ENCODE measurements around the gene EVC.

EVC gene

GRCh38 chr4:5730436-5730835 is 19.4 kb downstream of the EVC start:
- in situ Hi-C loops (cut with HindIII; ENCODE audit: low sequenced_read_pairs), result no loop called here

DNA sequence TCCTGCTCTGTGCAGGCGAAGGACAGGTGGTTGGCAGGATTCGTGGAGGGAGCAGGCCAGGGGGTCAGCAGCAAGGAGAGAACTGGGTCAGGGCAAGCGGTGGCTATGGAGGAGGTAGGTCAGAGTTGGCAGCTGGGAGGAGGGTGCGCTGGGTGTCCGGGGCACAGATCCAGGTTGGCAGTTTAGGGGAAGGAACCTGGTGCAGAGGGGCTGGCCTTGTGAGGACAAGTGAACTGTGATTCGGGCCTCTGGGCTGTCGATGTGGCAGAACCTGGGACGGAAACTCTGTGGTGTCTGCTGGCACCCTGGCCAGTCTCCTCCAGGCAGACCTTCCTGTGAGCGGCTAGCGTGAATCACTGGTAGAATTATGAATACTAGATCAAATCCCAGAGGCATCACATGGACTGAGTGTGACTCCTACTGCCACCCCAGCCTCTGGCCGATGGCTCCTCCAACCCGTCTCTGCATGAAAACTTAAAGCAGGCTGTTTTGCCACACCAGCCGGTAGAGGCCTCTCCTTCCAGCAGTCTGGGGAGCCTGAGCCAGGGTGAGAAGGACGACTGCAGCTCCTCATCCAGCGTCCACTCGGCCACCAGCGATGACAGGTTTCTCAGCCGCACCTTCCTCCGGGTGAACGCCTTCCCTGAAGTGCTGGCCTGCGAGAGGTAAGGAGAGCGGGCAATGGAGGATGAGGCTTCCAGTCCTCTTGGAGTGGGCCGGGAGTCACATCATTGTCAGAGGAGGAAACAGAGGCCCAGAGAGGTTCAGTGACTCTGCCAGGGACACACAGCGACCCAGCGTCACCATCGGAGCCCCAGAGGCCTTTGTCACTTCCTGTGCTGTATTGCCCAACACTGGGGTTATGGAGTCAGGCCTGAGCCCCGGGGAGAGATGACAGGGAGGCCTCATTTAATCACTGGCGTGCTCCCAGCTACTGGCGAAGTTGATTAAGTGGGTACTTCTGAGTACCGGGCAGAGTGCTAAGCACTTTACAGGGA is 20.3 kb downstream of the EVC start:
- in situ Hi-C loops (cut with HindIII; ENCODE audit: low sequenced_read_pairs), result no loop called here

DNA sequence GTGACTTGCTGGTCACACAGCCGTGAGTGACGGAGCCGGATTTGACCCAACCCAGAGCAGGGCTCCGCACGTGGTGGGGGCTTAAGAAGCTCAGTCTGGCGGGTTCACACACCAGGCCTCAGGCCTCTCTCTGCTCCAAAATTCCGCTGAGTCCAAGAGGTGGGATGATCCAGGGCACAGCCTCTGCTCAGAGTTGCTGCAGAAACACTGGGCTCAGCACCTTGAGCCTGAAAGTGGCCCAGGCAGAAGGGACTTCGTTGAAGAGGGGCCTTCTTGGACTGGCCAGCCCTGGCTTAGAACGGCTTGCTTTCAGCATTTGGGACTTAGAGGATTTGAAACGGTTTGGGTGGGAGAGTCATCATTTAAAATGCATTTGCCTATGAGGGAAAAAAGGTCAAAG is 21.2 kb downstream of the EVC start:
- in situ Hi-C loops (cut with HindIII; ENCODE audit: low sequenced_read_pairs), result no loop called here

- in situ Hi-C loops (cut with HindIII; ENCODE audit: low sequenced_read_pairs), result no loop called here
Observed at GRCh38 chr4:5734853-5735252, 23.9 kb downstream of the EVC start.

DNA sequence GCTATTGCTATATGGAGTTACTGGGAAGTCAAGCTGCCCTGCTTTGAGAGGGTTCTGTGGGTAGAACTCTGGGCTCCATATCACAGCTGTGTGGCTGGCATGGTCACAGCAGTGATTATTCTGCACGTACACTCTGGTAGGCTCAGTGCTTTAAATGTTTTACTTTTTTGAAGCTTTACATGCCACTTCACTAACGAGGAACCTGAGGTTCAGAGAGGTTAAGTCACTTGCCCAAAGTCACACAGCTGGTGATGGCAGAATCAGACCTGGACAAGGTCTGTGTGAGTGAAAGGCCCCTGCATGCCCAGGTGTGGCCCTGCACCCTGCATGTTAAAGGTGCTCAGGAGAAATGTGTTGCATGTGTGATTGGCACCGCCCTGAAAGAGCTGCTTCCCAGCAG is 24.5 kb downstream of the EVC start:
- in situ Hi-C loops (cut with HindIII; ENCODE audit: low sequenced_read_pairs), result no loop called here

- in situ Hi-C loops (cut with HindIII; ENCODE audit: low sequenced_read_pairs), result no loop called here
Observed at GRCh38 chr4:5738061-5738460, 27.1 kb downstream of the EVC start.

DNA sequence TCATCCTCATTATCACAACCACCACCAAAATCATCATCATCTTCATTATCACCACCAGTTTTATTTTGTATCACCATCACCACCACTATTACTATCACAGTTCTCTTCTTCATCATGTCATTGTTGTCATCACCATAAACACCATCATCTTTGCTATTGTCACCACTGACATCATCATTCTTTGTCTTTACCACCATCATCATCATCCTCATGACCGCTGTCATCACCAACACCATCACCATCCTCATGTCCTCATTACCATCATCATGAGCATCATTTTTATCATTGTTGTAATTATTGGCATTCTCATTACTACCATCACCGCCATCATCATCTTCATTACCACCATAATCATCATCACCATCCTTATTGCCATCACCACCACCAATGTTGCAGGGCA is 31.4 kb downstream of the EVC start:
- in situ Hi-C loops (cut with HindIII; ENCODE audit: low sequenced_read_pairs), result no loop called here

DNA sequence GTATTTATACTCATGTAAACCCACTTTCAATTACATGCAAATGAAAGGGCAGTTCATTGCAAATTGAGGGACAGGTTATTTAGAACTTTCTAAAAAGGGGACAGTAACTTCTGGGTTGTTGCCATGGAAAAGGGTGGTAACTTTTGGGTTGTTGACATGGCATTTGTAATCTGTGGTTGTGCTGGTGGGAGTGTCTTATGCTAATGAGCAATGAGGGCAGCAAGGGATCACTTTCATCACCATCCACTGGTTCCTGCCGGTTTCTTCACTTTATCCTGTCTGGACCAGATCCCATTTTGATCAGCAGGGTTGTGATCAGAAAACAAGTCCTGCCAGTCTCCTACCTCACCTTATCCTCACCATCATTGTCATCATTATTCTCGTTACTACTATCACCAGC is 32.0 kb downstream of the EVC start:
- in situ Hi-C loops (cut with HindIII; ENCODE audit: low sequenced_read_pairs), result no loop called here

DNA sequence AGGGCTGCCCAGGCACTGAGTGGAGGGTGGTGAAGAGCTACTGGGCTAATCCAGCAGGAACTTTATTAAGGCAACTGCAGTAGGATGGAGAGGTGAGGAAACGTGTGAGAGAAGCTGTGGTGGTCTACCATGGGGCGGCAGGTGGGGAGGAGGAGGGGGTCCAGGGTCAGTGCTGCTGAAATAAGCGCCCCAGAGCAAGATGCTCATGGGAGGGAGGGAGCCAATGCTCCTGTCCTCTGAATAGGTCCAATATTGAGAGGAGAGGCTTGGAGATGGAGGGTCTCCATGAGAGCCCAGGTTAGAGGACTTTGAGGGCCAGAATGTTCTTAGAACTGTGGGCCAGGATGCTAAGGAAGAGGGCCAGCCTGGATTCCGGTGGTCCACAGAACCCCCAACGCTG is 35.2 kb downstream of the EVC start:
- in situ Hi-C loops (cut with HindIII; ENCODE audit: low sequenced_read_pairs), result no loop called here

DNA sequence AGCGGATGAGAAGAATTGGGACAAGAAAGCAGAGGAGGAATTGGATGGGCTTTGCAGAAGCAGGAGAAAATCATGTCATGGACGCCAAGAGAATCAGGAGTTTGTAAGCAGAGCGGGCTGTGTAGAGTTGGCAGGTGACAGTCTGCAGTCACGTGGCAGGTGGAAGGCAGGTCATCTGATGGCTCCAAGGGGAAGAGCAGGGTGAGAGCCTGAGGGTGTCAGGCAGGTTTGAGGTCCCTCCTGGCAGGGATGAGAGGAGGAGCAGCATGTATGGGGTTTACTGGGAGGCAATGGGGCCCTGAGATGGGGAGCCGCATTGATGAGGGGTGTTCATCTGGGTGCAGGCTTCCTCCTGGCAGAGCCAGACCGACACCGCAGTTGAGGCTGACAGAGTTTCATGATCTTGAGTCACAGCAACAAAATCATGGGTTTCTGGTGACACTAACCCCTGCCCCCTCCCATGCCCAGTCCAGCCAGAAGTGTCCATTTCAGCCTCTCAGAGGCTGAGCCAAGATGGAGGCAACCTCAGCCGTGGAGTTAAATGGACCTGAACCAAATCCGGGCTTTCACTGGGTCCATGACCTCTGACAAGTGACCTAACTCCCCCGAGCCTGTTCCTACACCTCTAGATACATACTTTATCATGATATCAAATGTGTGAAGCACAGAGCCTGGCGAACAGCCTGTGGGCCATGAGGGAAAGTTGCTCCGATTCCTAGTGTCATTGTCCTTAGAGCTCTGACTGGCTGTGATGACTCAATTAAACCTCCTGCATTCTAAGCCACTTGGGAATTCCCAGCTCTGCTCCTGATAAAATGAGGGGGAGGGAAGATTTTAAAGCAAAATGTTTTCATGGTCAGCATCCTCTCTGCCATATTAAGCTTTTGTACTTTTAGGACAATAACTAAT is 36.1 kb downstream of the EVC start:
- in situ Hi-C loops (cut with HindIII; ENCODE audit: low sequenced_read_pairs), result no loop called here

DNA sequence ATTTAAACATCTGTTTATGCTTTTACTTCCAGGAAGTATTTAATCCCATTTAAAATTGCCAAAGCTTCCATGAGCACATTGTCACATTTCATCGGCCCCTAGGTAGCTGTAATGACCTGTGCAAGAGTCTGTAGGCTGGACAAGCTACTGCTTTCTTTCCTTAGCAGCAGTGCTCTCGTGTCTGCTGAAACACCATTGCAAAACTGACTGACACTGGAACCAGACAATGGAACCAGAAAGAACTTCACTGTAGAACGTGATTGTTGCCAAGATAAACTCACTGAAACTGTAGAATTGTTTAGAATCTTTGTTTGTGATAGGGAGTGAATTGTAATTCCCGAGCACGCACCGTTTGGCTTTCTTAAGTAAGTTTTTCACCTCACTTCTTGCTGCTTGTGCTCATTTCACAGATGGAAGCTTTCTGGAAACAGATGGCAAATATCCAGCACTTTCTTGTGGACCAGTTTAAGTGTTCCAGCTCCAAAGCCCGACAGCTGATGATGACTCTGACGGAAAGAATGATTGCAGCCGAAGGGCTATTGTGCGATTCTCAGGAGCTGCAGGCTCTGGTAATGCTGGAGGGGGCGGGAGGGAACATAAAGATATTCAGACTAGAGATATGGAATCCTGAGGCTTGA is 36.9 kb downstream of the EVC start:
- in situ Hi-C loops (cut with HindIII; ENCODE audit: low sequenced_read_pairs), result no loop called here

- in situ Hi-C loops (cut with HindIII; ENCODE audit: low sequenced_read_pairs), result no loop called here
Observed at GRCh38 chr4:5749568-5749967, 38.6 kb downstream of the EVC start.

DNA sequence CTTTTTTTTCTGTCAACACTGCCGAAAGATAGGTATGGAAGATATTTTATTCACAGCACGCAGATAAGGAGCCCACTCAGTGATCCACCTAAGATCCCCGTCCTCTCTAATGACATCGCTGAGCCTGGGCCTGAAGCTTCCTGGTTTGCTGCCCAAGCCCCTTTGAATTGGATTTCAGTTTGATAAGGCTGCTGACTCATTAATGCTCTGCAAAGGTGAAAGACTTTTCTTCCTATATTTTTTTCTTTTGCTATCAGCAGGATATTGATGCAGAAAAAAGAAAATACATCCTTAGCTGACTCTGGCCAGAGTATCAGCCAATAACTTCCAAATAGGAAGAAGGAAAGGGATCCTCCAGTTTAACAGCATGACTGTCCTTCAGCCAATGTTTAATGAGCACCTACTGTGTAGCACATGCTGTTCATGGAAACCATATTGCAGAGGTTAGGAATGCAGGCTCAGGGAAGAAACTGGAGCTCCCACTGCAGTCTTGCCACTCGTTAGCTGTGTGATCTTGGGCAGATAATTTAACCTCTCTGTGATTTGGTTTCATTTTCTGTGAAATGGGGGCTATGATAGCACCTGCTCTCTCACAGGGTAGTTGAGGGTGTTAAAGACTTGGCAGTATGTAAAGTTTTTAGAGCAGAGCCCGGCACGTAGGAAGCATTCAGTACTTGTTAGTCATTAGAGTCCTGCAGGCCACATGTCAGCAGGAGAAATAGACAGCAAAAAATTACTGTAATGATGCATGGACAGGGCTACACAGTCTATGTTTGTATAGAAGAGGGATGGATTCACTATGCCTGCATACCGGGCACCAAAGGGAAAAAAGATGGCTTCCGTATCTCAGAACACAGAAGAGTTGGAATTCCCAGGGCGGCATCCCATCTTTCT is 39.3 kb downstream of the EVC start:
- in situ Hi-C loops (cut with HindIII; ENCODE audit: low sequenced_read_pairs), result loop anchor here (5.0 kb wide), 1 partner anchor 33 kb away; no protein-coding TSS in a partner anchor

DNA sequence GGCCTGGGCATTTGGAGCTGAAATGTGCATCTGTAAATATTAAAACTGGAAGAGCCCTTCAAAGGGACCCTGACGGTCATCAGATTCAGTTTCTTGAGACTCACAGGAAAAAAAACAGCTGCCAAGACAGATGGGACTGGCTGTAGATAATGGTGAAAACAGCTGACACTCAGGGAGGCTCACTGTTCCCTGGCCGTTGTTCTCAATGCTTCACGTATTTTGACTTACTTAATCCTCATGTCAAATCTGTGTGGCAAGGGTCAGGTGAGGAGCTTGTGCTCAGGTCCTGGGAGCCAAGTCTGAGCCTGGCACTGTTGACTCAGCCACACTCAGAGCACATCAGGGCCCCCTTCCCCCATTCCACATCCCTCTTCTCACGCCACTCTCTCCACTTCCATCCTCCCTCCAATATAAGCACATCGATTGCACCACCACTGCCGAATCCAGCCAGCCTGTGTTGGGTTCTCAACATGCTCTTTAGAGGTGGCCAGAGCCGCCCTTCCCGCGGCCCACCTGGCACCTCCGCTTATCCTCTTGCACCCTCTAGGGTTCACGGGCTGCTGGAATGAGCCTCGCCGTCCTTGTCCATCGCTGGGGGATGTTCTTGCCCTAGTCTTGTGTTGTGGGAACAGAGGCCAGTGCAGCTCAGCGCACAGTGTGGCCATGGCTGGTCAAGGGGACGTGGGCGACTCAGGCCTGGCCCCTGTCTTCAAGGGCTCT is 40.1 kb downstream of the EVC start:
- in situ Hi-C loops (cut with HindIII; ENCODE audit: low sequenced_read_pairs), result loop anchor here (5.0 kb wide), 1 partner anchor 34 kb away; no protein-coding TSS in a partner anchor

DNA sequence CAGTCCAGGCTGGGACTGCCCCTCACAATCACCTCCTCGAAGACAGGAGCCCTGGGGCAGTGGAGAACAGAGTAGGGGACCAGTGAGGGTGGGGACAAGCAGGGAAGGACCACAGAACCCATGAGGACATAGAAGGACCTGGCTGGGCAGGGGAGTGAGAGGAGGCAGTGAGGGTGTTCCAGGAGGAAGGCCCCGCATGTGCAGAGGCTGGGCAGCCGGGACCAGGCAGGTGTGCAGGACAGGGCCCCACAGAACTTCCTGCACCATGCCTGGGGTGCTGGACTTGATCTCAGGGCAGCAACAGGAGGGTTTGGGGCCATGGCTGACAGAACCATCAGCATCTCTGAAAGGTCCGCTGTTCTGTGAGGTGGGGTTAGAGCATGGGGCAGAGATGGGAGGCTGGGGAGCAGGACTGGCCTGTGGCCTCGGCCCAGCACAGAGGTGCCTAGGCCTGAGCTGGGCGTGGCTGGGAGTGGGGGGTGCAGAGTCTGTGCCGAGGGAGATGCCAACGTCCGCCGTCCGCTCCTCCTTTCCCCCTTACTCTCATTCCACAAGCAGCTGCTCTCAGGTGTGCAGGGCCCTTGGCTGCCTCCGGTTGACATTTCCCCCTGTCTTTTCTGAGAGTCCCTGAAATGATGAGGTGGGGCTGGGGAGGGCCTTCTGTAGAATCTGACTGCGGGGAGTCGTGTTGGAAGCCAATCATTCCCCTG is 40.8 kb downstream of the EVC start:
- in situ Hi-C loops (cut with HindIII; ENCODE audit: low sequenced_read_pairs), result loop anchor here (5.0 kb wide), 1 partner anchor 35 kb away; no protein-coding TSS in a partner anchor

GRCh38 chr4:5752376-5753184 is 41.6 kb downstream of the EVC start:
- in situ Hi-C loops (cut with HindIII; ENCODE audit: low sequenced_read_pairs), result loop anchor here (5.0 kb wide), 1 partner anchor 35 kb away; no protein-coding TSS in a partner anchor

DNA sequence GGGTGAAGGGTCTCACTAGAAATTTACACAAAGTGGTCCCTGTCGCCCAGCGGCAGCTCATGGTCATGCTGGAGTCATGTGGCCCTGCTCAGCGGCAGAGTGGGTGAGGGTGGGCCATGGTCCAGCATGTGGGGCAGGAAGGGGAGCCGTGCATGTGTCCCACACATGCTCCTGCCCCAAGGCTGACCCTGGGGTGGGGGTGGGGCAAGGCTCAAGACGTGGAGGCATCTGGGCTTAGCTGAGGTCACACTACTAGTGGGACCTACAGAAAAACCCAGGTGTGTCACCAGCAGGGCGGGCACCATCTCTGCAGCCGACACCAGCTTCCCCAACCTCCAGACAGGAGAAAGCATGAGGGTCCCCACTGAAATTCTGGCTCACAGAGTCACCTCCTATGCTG is 42.4 kb downstream of the EVC start:
- in situ Hi-C loops (cut with HindIII; ENCODE audit: low sequenced_read_pairs), result loop anchor here (5.0 kb wide), 1 partner anchor 36 kb away; no protein-coding TSS in a partner anchor

Data from endothelial cell of hepatic sinusoid (primary cell).